Endothelial cell of umbilical vein (primary cell): ENCODE results near the gene SH3TC1. TPM values are rescaled to one million over a fixed set of nuclear protein-coding genes. Genes with fewer than 3 reads are reported as not detected.

ENCODE experiments used
- BruUV-seq: library from RNA; stranded (reverse); fragments of 400-500 nt; replicated peaks from 2 replicates; lab custom pipeline; 2021; lab: Mats Ljungman, UMichigan
- CTCF ChIA-PET: fragments of 300-600, 350-600 bp; sonication (Branson Sonifier 250); formaldehyde crosslinking; loops from one replicate; lab custom pipeline; 2021; ENCODE audit warnings: antibody characterized with exemption, inconsistent platforms; lab: Charles Lee
- POLR2A ChIA-PET: fragments of 300-600, 350-600 bp; sonication (Branson Sonifier 250); formaldehyde crosslinking; loops from one replicate; lab custom pipeline; 2021; ENCODE audit warnings: antibody characterized with exemption, inconsistent platforms; lab: Charles Lee
- DNase-seq: peaks from one replicate; pipeline ENCODE4 v3.0.0-alpha.2; 2011; ENCODE audit warnings: low read depth, low spot score
- FAIRE-seq: peaks from 2 replicates; lab custom pipeline; 2011; peaks lifted over from hg19 to GRCh38; lab: Jason Lieb, UNC
- H2AFZ ChIP-seq: 2 replicates; pipeline ENCODE4 v1.6.0; 2012; ENCODE audit warnings: low read depth, low read length, control low read depth, inconsistent platforms
- H3K27ac ChIP-seq: 2 replicates; pipeline ENCODE4 v1.5.1; 2011; ENCODE audit warnings: low read depth, mild to moderate bottlenecking, control low read depth, low read length, moderate library complexity; ENCODE audit not compliant: insufficient read depth
- H3K27me3 ChIP-seq, 2 experiments: 2 replicates each; pipeline versions ENCODE4 v1.6.0 to v1.6.1; 2011; ENCODE audit warnings: low read length in 2 of 2, mixed read lengths in 1 of 2; ENCODE audit not compliant: control insufficient read depth in 2 of 2, insufficient read depth in 2 of 2
- H3K36me3 ChIP-seq, 2 experiments: 2 replicates in 1 of 2; 3 replicates in 1 of 2; pipeline ENCODE4 v1.5.1; 2011; ENCODE audit warnings: low read length in 2 of 2, mild to moderate bottlenecking in 1 of 2, moderate library complexity in 1 of 2; ENCODE audit not compliant: control insufficient read depth in 2 of 2, insufficient read depth in 2 of 2; ENCODE audit errors: extremely low read depth in 1 of 2
- H3K4me1 ChIP-seq: 3 replicates; pipeline ENCODE4 v1.5.1; 2011; ENCODE audit warnings: mild to moderate bottlenecking, low read length; ENCODE audit not compliant: control insufficient read depth, insufficient read depth; ENCODE audit errors: extremely low read depth
- H3K4me2 ChIP-seq: 2 replicates; pipeline ENCODE4 v1.6.1; 2011; ENCODE audit warnings: low read length, control low read depth, mixed read lengths; ENCODE audit not compliant: insufficient read depth
- H3K4me3 ChIP-seq, 3 experiments: fragments of 200-600 bp in 1 of 3; sonication (generic), shearing (Covaris generic) in 1 of 3; replicated peaks in 1 of 3; 2 replicates each; pipeline ENCODE4 v1.5.1; 2011 to 2016; ENCODE audit warnings: control low read depth in 3 of 3, low read length in 3 of 3, mild to moderate bottlenecking in 2 of 3, inconsistent platforms in 1 of 3, low read depth in 1 of 3, moderate library complexity in 1 of 3; ENCODE audit not compliant: insufficient read depth in 1 of 3
- H3K79me2 ChIP-seq: 2 replicates; pipeline ENCODE4 v1.6.0; 2012; ENCODE audit warnings: low read length, inconsistent platforms; ENCODE audit not compliant: control insufficient read depth, insufficient read depth
- H3K9ac ChIP-seq: replicated peaks from 2 replicates; pipeline ENCODE3; 2011; ENCODE audit warnings: low read length, control low read depth; ENCODE audit not compliant: insufficient read depth; ENCODE audit errors: extremely low read depth
- H3K9me1 ChIP-seq: replicated peaks from 3 replicates; pipeline ENCODE4 v1.6.0; 2011; ENCODE audit warnings: mild to moderate bottlenecking, low read length; ENCODE audit not compliant: control insufficient read depth, insufficient read depth; ENCODE audit errors: extremely low read depth
- H3K9me3 ChIP-seq: replicated peaks from 2 replicates; pipeline ENCODE4 v1.5.1; 2012; ENCODE audit warnings: low read length, inconsistent platforms; ENCODE audit not compliant: control insufficient read depth, insufficient read depth
- H4K20me1 ChIP-seq: replicated peaks from 2 replicates; pipeline ENCODE3; 2011; ENCODE audit warnings: mild to moderate bottlenecking, low read length; ENCODE audit not compliant: control insufficient read depth, insufficient read depth; ENCODE audit errors: extremely low read depth
- EZH2 ChIP-seq: IDR thresholded peaks from 2 replicates; pipeline ENCODE4 v1.6.1; 2012; ENCODE audit warnings: borderline replicate concordance, low read depth, mild to moderate bottlenecking, moderate library complexity, low read length, inconsistent platforms; ENCODE audit not compliant: severe bottlenecking
- FOS ChIP-seq: IDR thresholded peaks from 2 replicates; pipeline ENCODE4 v1.6.1; 2011; ENCODE audit warnings: mild to moderate bottlenecking, low read length, moderate library complexity, borderline replicate concordance; ENCODE audit not compliant: insufficient read depth
- GATA2 ChIP-seq: IDR thresholded peaks from 2 replicates; pipeline ENCODE4 v1.7.0; 2011; ENCODE audit warnings: low read depth, mild to moderate bottlenecking, moderate library complexity, mixed read lengths, low read length; ENCODE audit not compliant: insufficient read length, insufficient read depth
- JUN ChIP-seq: IDR thresholded peaks from 2 replicates; pipeline ENCODE4 v1.6.1; 2011; ENCODE audit warnings: borderline replicate concordance, low read depth; ENCODE audit not compliant: insufficient read length, insufficient read depth
- MYC ChIP-seq: IDR thresholded peaks from one replicate; pipeline ENCODE4 v1.6.1; 2011; ENCODE audit warnings: mild to moderate bottlenecking, low read depth, low read length
- POLR2A ChIP-seq: IDR thresholded peaks from 2 replicates; pipeline ENCODE4 v1.6.1; 2012; ENCODE audit warnings: low read depth, mild to moderate bottlenecking, control low read depth, low read length
- POLR2AphosphoS5 ChIP-seq: IDR thresholded peaks from 2 replicates; pipeline ENCODE4 v1.6.1; 2012; ENCODE audit warnings: low read depth, mild to moderate bottlenecking, control low read depth, low read length, moderate library complexity; ENCODE audit not compliant: insufficient read depth
- dilution Hi-C: fragments of 300-500 bp; cut with MboI; formaldehyde crosslinking; loops from one replicate; pipeline ENCODE4 v1.15.0; 2019; ENCODE audit warnings: low sequenced_read_pairs; ENCODE audit not compliant: extremely low pct_ligation_motif_present
- intact Hi-C: fragments of 100-400 bp; cut with micrococcal nuclease; formaldehyde crosslinking; loops from one replicate; pipeline ENCODE4 v1.10.0; 2022
- polyA plus RNA-seq, 4 experiments: library from polyadenylated mRNA; depleted of rRNA in 3 of 4; stranded (reverse) in 3 of 4; unstranded in 1 of 4; fragments of >200 nt; gene quantifications; 2 replicates each; pipeline versions ENCODE4 v1.2.1 to v1.2.3, GENCODE V29; 2011 to 2012; ENCODE audit warnings: missing spikeins in 1 of 4
- total RNA-seq: library from RNA; stranded (reverse); gene quantifications from 2 replicates; pipeline ENCODE4 v1.2.3, GENCODE V29; 2021
- TF ChIP-seq, protein P1 (sequence below), 2 donors: IDR thresholded peaks; 1 replicate in 1 of 2; 2 replicates in 1 of 2; pipeline ENCODE4 v1.5.1; 2011; ENCODE audit warnings: low read length in 2 of 2, mild to moderate bottlenecking in 2 of 2, moderate library complexity in 2 of 2, control low read depth in 1 of 2, inconsistent platforms in 1 of 2, low read depth in 1 of 2; ENCODE audit not compliant: insufficient read depth in 1 of 2; ENCODE audit errors: extremely low read depth in 1 of 2
- TF ChIP-seq, protein P2 (sequence below): IDR thresholded peaks from 2 replicates; pipeline ENCODE4 v1.6.1; 2011; ENCODE audit not compliant: insufficient read depth, insufficient read length

SH3TC1 gene
- total and polyA plus RNA-seq, 2 donors (not counting 3 experiments of a cell fraction or from before 2014, with no cell fraction given) = 96.5 to 192 TPM

DNA sequence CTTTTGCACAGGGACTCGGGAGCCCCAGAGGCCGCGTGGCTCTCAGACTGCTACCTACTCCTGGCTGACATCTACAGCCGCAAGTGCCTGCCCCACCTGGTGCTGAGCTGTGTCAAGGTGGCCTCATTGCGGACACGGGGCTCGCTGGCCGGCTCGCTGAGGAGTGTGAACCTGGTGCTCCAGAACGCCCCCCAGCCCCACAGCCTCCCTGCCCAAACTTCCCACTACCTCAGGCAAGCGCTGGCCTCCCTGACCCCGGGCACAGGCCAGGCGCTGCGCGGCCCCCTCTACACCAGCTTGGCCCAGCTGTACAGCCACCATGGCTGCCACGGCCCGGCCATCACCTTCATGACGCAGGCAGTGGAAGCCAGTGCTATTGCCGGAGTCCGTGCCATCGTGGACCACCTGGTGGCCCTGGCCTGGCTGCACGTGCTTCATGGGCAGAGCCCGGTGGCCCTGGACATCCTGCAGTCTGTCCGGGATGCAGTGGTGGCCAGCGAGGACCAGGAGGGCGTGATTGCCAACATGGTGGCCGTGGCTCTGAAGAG is 28.8 kb downstream of the SH3TC1 start:
- FAIRE-seq (no peak), DNase-seq (no peak)
- H3K27ac ChIP-seq = peak overlapping the region; percentile 9
- H3K9me3 ChIP-seq = no peaks in the 10 kb centered on the region
- CTCF ChIA-PET = interaction anchor here (1.2 to 3.2 kb wide), 5 partner anchors 14 to 183 kb away, joined by 4 to 25 read pairs (median 9); no protein-coding TSS in a partner anchor
- peaks cover 6% of the 10 kb centered on the region for H3K79me2 ChIP-seq
- no peaks in the 10 kb centered on the region for H3K27me3 ChIP-seq
- intact Hi-C loops = no loop called here
- H3K4me3 ChIP-seq = no peak overlapping the region
- no peaks in the 10 kb centered on the region for H3K9me1 ChIP-seq
- H2AFZ ChIP-seq = no peak overlapping the region
- TF ChIP-seq EZH2 = no peak
- TF ChIP-seq POLR2AphosphoS5 = no peak
- TF ChIP-seq GATA2 = no peak
- no peak for TF ChIP-seq MYC
- no peak for TF ChIP-seq JUN
- no peak for TF ChIP-seq POLR2A
- TF ChIP-seq FOS = no peak
- TF ChIP-seq, protein P1, sequence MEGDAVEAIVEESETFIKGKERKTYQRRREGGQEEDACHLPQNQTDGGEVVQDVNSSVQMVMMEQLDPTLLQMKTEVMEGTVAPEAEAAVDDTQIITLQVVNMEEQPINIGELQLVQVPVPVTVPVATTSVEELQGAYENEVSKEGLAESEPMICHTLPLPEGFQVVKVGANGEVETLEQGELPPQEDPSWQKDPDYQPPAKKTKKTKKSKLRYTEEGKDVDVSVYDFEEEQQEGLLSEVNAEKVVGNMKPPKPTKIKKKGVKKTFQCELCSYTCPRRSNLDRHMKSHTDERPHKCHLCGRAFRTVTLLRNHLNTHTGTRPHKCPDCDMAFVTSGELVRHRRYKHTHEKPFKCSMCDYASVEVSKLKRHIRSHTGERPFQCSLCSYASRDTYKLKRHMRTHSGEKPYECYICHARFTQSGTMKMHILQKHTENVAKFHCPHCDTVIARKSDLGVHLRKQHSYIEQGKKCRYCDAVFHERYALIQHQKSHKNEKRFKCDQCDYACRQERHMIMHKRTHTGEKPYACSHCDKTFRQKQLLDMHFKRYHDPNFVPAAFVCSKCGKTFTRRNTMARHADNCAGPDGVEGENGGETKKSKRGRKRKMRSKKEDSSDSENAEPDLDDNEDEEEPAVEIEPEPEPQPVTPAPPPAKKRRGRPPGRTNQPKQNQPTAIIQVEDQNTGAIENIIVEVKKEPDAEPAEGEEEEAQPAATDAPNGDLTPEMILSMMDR (IDR thresholded peaks at IDR 0.05; ENCODE audit: extremely low read depth in 1 of 2, insufficient read depth in 1 of 2, low read depth in 1 of 2, low read length in 2 of 2) = no peak
- TF ChIP-seq, protein P2, sequence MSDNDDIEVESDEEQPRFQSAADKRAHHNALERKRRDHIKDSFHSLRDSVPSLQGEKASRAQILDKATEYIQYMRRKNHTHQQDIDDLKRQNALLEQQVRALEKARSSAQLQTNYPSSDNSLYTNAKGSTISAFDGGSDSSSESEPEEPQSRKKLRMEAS = no peak
- H4K20me1 ChIP-seq = no peaks in the 10 kb centered on the region
- no peak overlapping the region for H3K9ac ChIP-seq
- dilution Hi-C loops = no loop called here
- H3K4me1 ChIP-seq = peaks cover 6% of the 10 kb centered on the region
- BruUV-seq = no TSS peak
- H3K4me2 ChIP-seq = no peak overlapping the region
- peaks cover 27 to 77% of the 10 kb centered on the region in 2 experiments for H3K36me3 ChIP-seq
- POLR2A ChIA-PET = no interaction called here
